HepG2 (cell line): Measurements from ENCODE around the gene ARPC1A. TPM values are rescaled to one million over a fixed set of nuclear protein-coding genes. Genes with fewer than 3 reads are reported as not detected.
A peak's percentile ranks its signal among the peaks of the same experiment; 100 is the strongest.

Source experiments
- ATAD3A ChIP-seq: sonication (generic); formaldehyde crosslinking; IDR thresholded peaks from 2 replicates; pipeline ENCODE4 v1.4.0; 2020; ENCODE audit warnings: missing genetic modification reagents
- CREM ChIP-seq, 2 experiments: sonication (generic) in 1 of 2; formaldehyde crosslinking in 1 of 2; IDR thresholded peaks; 2 replicates each; pipeline versions ENCODE4 v1.4.0 to v1.6.1; 2016 to 2020; ENCODE audit warnings: antibody characterized with exemption in 1 of 2, mild to moderate bottlenecking in 1 of 2, missing genetic modification reagents in 1 of 2
- DMTF1 ChIP-seq: sonication (generic); formaldehyde crosslinking; IDR thresholded peaks from 2 replicates; pipeline ENCODE4 v1.4.0; 2020; ENCODE audit warnings: mild to moderate bottlenecking, missing genetic modification reagents
- HBP1 ChIP-seq: IDR thresholded peaks from 2 replicates; pipeline ENCODE4 v1.6.1; 2016; ENCODE audit warnings: low read depth, control low read depth
- KAT8 ChIP-seq: IDR thresholded peaks from 2 replicates; pipeline ENCODE4 v1.6.1; 2016; ENCODE audit warnings: missing genetic modification reagents, missing compliant biosample characterization
- KLF6 ChIP-seq: IDR thresholded peaks from 2 replicates; pipeline ENCODE4 v1.8.0; 2016; ENCODE audit warnings: missing biosample characterization, missing genetic modification reagents
- MLXIP ChIP-seq: sonication (generic); formaldehyde crosslinking; IDR thresholded peaks from 2 replicates; pipeline ENCODE4 v1.9.0; 2021; ENCODE audit warnings: missing genetic modification reagents, borderline replicate concordance
- MTERF4 ChIP-seq: sonication (generic); formaldehyde crosslinking; IDR thresholded peaks from 2 replicates; pipeline ENCODE4 v1.8.0; 2023; ENCODE audit warnings: mild to moderate bottlenecking, missing genetic modification reagents
- NFATC3 ChIP-seq: sonication (generic); formaldehyde crosslinking; IDR thresholded peaks from 2 replicates; pipeline ENCODE4 v1.5.1; 2020; ENCODE audit warnings: mild to moderate bottlenecking, missing genetic modification reagents
- NFKB2 ChIP-seq: sonication (generic); formaldehyde crosslinking; IDR thresholded peaks from 2 replicates; pipeline ENCODE4 v1.4.0; 2020; ENCODE audit warnings: missing genetic modification reagents, borderline replicate concordance
- SKIL ChIP-seq: sonication (generic); formaldehyde crosslinking; IDR thresholded peaks from 2 replicates; pipeline ENCODE4 v1.8.0; 2022; ENCODE audit warnings: missing genetic modification reagents, mild to moderate bottlenecking, moderate library complexity, borderline replicate concordance
- SSRP1 ChIP-seq: IDR thresholded peaks from 2 replicates; pipeline ENCODE4 v1.6.1; 2016; ENCODE audit warnings: control low read depth
- YY1 ChIP-seq: IDR thresholded peaks from 2 replicates; pipeline ENCODE4 v1.6.1; 2011; ENCODE audit warnings: low read length, low read depth, moderate library complexity, mild to moderate bottlenecking; ENCODE audit not compliant: insufficient read depth, insufficient replicate concordance
- ZBTB38 ChIP-seq: sonication (generic); formaldehyde crosslinking; IDR thresholded peaks from 2 replicates; pipeline ENCODE4 v1.5.1; 2020; ENCODE audit warnings: mild to moderate bottlenecking, missing genetic modification reagents
- ZNF205 ChIP-seq: IDR thresholded peaks from 2 replicates; pipeline ENCODE4 v1.6.1; 2018; ENCODE audit warnings: missing biosample characterization, missing genetic modification reagents
- ZNF547 ChIP-seq: sonication (generic); formaldehyde crosslinking; IDR thresholded peaks from 2 replicates; pipeline ENCODE4 v1.5.1; 2020; ENCODE audit warnings: mild to moderate bottlenecking, missing genetic modification reagents
- ZNF569 ChIP-seq: sonication (generic); formaldehyde crosslinking; IDR thresholded peaks from 2 replicates; pipeline ENCODE4 v1.5.0; 2020; ENCODE audit warnings: mild to moderate bottlenecking, missing genetic modification reagents, moderate library complexity, borderline replicate concordance
- ZNF703 ChIP-seq: sonication (generic); formaldehyde crosslinking; IDR thresholded peaks from 2 replicates; pipeline ENCODE4 v1.5.1; 2020; ENCODE audit warnings: missing genetic modification reagents, mild to moderate bottlenecking, moderate library complexity, borderline replicate concordance
- ZSCAN20 ChIP-seq: sonication (generic); formaldehyde crosslinking; IDR thresholded peaks from 2 replicates; pipeline ENCODE4 v1.4.0; 2020; ENCODE audit warnings: missing genetic modification reagents, mild to moderate bottlenecking, borderline replicate concordance
- polyA plus RNA-seq, 8 experiments: library from polyadenylated mRNA; depleted of rRNA in 3 of 8; stranded (reverse) in 7 of 8; unstranded in 1 of 8; fragments of >200 nt; fragmentation: Illumina TruSeq in 4 of 8; extraction: Trizol in 4 of 8; gene quantifications; 2 replicates each; pipeline versions ENCODE4 v1.2.1 to v1.2.3, GENCODE V29; 2011 to 2016; ENCODE audit warnings: low read depth in 4 of 8, missing spikeins in 1 of 8, mixed read lengths in 1 of 8; ENCODE audit not compliant: insufficient read depth in 1 of 8
- total RNA-seq, 5 experiments: library from RNA; depleted of rRNA; stranded (reverse); fragments of >200 nt; fragmentation: Illumina TruSeq; extraction: Trizol; gene quantifications; 2 replicates each; pipeline ENCODE4 v1.2.3, GENCODE V29; 2016; ENCODE audit warnings: low read depth in 1 of 5

ARPC1A gene
- total and polyA plus RNA-seq, 2 of the 13 experiments (the other 11 are each of a cell fraction or from before 2014, with no cell fraction given): 44.3 to 88.5 TPM

- TF ChIP-seq HBP1 (CRISPR knock-in tag) (no peak), ZNF547 (CRISPR knock-in tag) (no peak), YY1 (no peak), ZSCAN20 (CRISPR knock-in tag) (no peak), MTERF4 (CRISPR knock-in tag) (no peak), KLF6 (CRISPR knock-in tag) (no peak), CREM (IDR thresholded peaks at IDR 0.05) (no peak), CREM (CRISPR knock-in tag; IDR thresholded peaks at IDR 0.05) (no peak), ZBTB38 (CRISPR knock-in tag) (no peak), KAT8 (CRISPR knock-in tag) (no peak), ZNF569 (CRISPR knock-in tag) (no peak), NFKB2 (no peak), ZNF205 (CRISPR knock-in tag) (0 out of 2 replicates have a peak, but pooled peaks have one; percentile 21), SSRP1 (CRISPR knock-in tag) (no peak), MLXIP (CRISPR knock-in tag) (no peak), ATAD3A (CRISPR knock-in tag) (no peak), ZNF703 (CRISPR knock-in tag) (no peak), NFATC3 (CRISPR knock-in tag) (no peak), DMTF1 (CRISPR knock-in tag) (no peak), SKIL (CRISPR knock-in tag) (no peak)
Observed at GRCh38 chr7:99374111-99375064, 48.7 kb downstream of the ARPC1A start, which contains the start of gene ARPC1B (continued).
